ENCODE measurements around the gene SGTA. TPM values are rescaled to one million over a fixed set of nuclear protein-coding genes. Genes with fewer than 3 reads are reported as not detected.
A peak's percentile ranks its signal among the peaks of the same experiment; 100 is the strongest.

The SGTA gene
- total and polyA plus RNA-seq, 2 of the 13 experiments (the other 11 are each of a cell fraction or from before 2014, with no cell fraction given): 43.9 to 47.4 TPM

DNA sequence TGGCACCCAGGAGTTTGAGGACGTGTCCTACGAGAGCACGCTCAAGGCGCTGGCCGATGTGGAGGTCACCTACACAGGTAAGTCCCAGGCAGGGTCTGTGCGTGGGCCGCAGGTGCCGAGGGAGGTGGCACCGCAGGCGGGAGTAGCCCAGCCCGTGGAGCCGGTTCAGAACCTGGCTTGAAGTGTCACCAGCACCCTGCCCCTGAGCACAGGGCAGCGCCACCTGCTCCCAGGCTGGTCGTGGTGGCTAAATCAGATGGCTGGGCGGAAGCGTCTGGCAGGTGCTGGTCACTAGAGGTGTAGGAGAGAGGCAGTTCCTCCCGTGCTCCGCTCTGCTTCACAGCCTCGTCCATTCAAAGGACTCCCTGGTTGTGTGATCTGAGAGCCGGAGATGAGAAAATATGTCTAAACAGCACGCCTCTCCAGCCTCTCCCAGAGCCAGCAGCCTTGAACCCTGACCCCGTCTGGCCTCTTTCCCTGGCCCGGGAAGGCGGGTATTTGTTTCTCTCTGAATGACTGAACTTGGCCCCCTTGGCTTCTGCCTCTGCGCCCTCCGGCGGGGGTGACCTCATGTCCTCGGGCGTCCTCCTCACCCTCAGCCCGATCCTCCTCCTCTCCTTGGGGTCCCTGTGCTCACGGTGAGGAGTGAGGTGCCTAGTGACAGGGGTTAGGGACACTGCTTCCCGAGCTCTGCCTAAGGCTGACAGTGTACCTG, 7.6 kb upstream of the SGTA start (continued):
- TF ChIP-seq, protein P1, sequence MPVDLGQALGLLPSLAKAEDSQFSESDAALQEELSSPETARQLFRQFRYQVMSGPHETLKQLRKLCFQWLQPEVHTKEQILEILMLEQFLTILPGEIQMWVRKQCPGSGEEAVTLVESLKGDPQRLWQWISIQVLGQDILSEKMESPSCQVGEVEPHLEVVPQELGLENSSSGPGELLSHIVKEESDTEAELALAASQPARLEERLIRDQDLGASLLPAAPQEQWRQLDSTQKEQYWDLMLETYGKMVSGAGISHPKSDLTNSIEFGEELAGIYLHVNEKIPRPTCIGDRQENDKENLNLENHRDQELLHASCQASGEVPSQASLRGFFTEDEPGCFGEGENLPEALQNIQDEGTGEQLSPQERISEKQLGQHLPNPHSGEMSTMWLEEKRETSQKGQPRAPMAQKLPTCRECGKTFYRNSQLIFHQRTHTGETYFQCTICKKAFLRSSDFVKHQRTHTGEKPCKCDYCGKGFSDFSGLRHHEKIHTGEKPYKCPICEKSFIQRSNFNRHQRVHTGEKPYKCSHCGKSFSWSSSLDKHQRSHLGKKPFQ (CRISPR knock-in tag; IDR thresholded peaks at IDR 0.05; ENCODE audit: insufficient replicate concordance): no peak
- TF ChIP-seq ZNF598 (CRISPR knock-in tag; IDR thresholded peaks at IDR 0.05; ENCODE audit: borderline replicate concordance) (no peak), RXRA (CRISPR knock-in tag; IDR thresholded peaks at IDR 0.05) (peak; percentile 100), NR2C2 (CRISPR knock-in tag; IDR thresholded peaks at IDR 0.05; ENCODE audit: borderline replicate concordance) (peak; percentile 96), ZNF543 (CRISPR knock-in tag; IDR thresholded peaks at IDR 0.05) (no peak; the same call in 1 of the 2 replicates), ZKSCAN8 (CRISPR knock-in tag; IDR thresholded peaks at IDR 0.05; ENCODE audit: borderline replicate concordance) (0 out of 2 replicates have a peak, but pooled peaks have one; percentile 67), TGIF2 (CRISPR knock-in tag; IDR thresholded peaks at IDR 0.05) (no peak), SATB2 (CRISPR knock-in tag; IDR thresholded peaks at IDR 0.05) (no peak), ZNF446 (CRISPR knock-in tag; IDR thresholded peaks at IDR 0.05) (no peak), MBNL3 (CRISPR knock-in tag; conservative IDR thresholded peaks at IDR 0.05) (no peak), ZNF788 (CRISPR knock-in tag; IDR thresholded peaks at IDR 0.05; ENCODE audit: borderline replicate concordance) (peak; percentile 84; the same call in 1 of the 2 replicates), ZNF777 (CRISPR knock-in tag; IDR thresholded peaks at IDR 0.05) (no peak), SMC3 (IDR thresholded peaks at IDR 0.05; ENCODE audit: low read length) (no peak), NPAS2 (CRISPR knock-in tag; IDR thresholded peaks at IDR 0.05; ENCODE audit: borderline replicate concordance) (no peak), SP4 (CRISPR knock-in tag; IDR thresholded peaks at IDR 0.05) (peak; percentile 60), EZH2 (conservative IDR thresholded peaks at IDR 0.05; ENCODE audit: low read depth, low read length) (no peak), ZNF337 (CRISPR knock-in tag; IDR thresholded peaks at IDR 0.05; ENCODE audit: borderline replicate concordance, low read depth) (no peak), KLF9 (CRISPR knock-in tag; IDR thresholded peaks at IDR 0.05; ENCODE audit: low read depth) (0 out of 2 replicates have a peak, but pooled peaks have one; percentile 34), SSRP1 (CRISPR knock-in tag; IDR thresholded peaks at IDR 0.05) (no peak), EHMT2 (IDR thresholded peaks at IDR 0.05; ENCODE audit: borderline replicate concordance, low read depth, low read length) (no peak), CEBPB (IDR thresholded peaks at IDR 0.05; ENCODE audit: borderline replicate concordance, low read depth, low read length) (no peak), ZC3H13 (CRISPR knock-in tag; IDR thresholded peaks at IDR 0.05) (peak; percentile 49), ZSCAN31 (CRISPR knock-in tag; IDR thresholded peaks at IDR 0.05; ENCODE audit: low read depth) (no peak), ZBTB1 (CRISPR knock-in tag; IDR thresholded peaks at IDR 0.05; ENCODE audit: borderline replicate concordance) (no peak), FOSL1 (CRISPR knock-in tag; IDR thresholded peaks at IDR 0.05; ENCODE audit: borderline replicate concordance) (no peak), ZNF460 (CRISPR knock-in tag; IDR thresholded peaks at IDR 0.05; ENCODE audit: borderline replicate concordance) (no peak), TEAD2 (CRISPR knock-in tag; IDR thresholded peaks at IDR 0.05) (no peak), ZNF709 (CRISPR knock-in tag; IDR thresholded peaks at IDR 0.05) (no peak)
- TF ChIP-seq, protein P2, sequence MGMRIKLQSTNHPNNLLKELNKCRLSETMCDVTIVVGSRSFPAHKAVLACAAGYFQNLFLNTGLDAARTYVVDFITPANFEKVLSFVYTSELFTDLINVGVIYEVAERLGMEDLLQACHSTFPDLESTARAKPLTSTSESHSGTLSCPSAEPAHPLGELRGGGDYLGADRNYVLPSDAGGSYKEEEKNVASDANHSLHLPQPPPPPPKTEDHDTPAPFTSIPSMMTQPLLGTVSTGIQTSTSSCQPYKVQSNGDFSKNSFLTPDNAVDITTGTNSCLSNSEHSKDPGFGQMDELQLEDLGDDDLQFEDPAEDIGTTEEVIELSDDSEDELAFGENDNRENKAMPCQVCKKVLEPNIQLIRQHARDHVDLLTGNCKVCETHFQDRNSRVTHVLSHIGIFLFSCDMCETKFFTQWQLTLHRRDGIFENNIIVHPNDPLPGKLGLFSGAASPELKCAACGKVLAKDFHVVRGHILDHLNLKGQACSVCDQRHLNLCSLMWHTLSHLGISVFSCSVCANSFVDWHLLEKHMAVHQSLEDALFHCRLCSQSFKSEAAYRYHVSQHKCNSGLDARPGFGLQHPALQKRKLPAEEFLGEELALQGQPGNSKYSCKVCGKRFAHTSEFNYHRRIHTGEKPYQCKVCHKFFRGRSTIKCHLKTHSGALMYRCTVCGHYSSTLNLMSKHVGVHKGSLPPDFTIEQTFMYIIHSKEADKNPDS (CRISPR knock-in tag; IDR thresholded peaks at IDR 0.05): no peak

All from HepG2 (cell line).